HepG2 (cell line): ENCODE data around the gene MUCL3.
A peak's percentile ranks its signal among the peaks of the same experiment; 100 is the strongest.

ENCODE experiments used
- KAT7 ChIP-seq: IDR thresholded peaks from 2 replicates; pipeline ENCODE4 v1.6.1; 2018; ENCODE audit warnings: borderline replicate concordance, missing compliant biosample characterization
- MXI1 ChIP-seq: IDR thresholded peaks from 3 replicates; pipeline ENCODE4 v1.6.1; 2012; ENCODE audit warnings: low read depth, low read length, inconsistent platforms, borderline replicate concordance
- PHF21A ChIP-seq: sonication (generic); formaldehyde crosslinking; IDR thresholded peaks from 2 replicates; pipeline ENCODE4 v1.5.0; 2020; ENCODE audit warnings: mild to moderate bottlenecking, missing genetic modification reagents
- TF ChIP-seq, protein P1 (sequence below): sonication (generic); formaldehyde crosslinking; IDR thresholded peaks from 2 replicates; pipeline ENCODE4 v1.5.0; 2020; ENCODE audit warnings: mild to moderate bottlenecking, missing genetic modification reagents, moderate library complexity

DNA sequence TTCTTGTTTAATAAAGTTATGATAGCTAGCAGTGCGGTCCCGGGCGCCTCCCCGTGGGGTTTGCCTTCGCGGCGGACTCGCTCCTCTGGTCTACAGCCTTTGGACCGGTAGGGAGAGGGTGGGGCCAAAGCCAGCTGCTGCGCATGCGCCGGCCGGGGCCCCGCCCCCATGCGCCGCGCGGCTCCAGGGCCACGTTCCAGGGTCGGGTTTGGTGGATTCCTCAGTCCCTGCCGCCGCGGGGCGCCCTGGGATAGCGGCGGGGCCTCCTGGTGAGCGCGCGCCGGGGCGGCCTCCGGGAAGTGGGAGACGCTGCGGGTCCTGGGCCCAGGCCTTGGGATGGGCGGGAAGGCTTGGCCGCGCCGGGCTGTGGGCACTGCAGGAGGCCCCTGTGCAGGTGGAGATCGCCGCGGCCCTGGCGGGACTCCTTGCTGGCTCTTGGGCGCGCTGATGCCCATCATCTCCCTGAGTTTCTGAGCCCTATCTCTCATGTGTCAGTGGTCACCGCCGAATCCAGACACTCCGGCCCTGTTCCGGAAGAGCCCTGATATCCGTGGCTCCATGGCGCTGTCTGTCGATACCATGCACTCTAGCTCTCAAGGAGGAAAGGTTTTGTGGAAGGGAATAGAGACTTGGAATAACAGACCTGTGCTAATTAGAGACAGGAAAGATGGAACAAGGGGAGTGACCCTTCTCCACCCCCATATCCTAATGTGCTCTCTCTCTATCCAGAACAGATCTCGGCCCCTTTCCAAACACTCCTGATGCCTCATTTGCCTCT lies 26.5 kb upstream of the MUCL3 start, which contains the start of gene VARS2:
- TF ChIP-seq PHF21A (CRISPR knock-in tag) (peak; percentile 87), KAT7 (CRISPR knock-in tag) (peak; percentile 99), MXI1 (peak; percentile 94)
- TF ChIP-seq, protein P1, sequence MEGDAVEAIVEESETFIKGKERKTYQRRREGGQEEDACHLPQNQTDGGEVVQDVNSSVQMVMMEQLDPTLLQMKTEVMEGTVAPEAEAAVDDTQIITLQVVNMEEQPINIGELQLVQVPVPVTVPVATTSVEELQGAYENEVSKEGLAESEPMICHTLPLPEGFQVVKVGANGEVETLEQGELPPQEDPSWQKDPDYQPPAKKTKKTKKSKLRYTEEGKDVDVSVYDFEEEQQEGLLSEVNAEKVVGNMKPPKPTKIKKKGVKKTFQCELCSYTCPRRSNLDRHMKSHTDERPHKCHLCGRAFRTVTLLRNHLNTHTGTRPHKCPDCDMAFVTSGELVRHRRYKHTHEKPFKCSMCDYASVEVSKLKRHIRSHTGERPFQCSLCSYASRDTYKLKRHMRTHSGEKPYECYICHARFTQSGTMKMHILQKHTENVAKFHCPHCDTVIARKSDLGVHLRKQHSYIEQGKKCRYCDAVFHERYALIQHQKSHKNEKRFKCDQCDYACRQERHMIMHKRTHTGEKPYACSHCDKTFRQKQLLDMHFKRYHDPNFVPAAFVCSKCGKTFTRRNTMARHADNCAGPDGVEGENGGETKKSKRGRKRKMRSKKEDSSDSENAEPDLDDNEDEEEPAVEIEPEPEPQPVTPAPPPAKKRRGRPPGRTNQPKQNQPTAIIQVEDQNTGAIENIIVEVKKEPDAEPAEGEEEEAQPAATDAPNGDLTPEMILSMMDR, result peak; percentile 81
